Kidney (tissue), 14 donors: Measurements from ENCODE around the gene PLSCR1. TPM values are rescaled to one million over a fixed set of nuclear protein-coding genes. Genes with fewer than 3 reads are reported as not detected.

Experiments
- DNase-seq, 5 donors: peaks; one replicate each; pipeline ENCODE4 v3.0.0-alpha.2; 2013 to 2020
- FAIRE-seq: peaks from 2 replicates; lab custom pipeline; 2012; peaks lifted over from hg19 to GRCh38; lab: Jason Lieb, UNC
- H3K27ac ChIP-seq, 2 donors: one replicate each; pipeline ENCODE4 v1.7.0; 2013; ENCODE audit warnings: low read depth in 2 of 2, low read length in 2 of 2, inconsistent platforms in 1 of 2
- H3K27me3 ChIP-seq: one replicate; pipeline ENCODE4 v1.7.1; 2013; ENCODE audit warnings: low read length, inconsistent platforms; ENCODE audit not compliant: control insufficient read depth, insufficient read depth
- H3K36me3 ChIP-seq, 3 donors: one replicate each; pipeline versions ENCODE4 v1.7.0 to v1.7.1; 2013; ENCODE audit warnings: low read length in 3 of 3, control low read depth in 1 of 3, inconsistent platforms in 1 of 3; ENCODE audit not compliant: insufficient read depth in 3 of 3, control insufficient read depth in 2 of 3
- H3K4me1 ChIP-seq, 3 donors: one replicate each; pipeline versions ENCODE4 v1.7.0 to v1.7.1; 2013; ENCODE audit warnings: low read length in 3 of 3, inconsistent platforms in 1 of 3, low read depth in 1 of 3; ENCODE audit not compliant: control insufficient read depth in 2 of 3, insufficient read depth in 2 of 3
- H3K4me3 ChIP-seq, 3 donors: one replicate each; pipeline versions ENCODE4 v1.7.0 to v1.8.1; 2013; ENCODE audit warnings: low read length in 3 of 3, control low read depth in 1 of 3, inconsistent platforms in 1 of 3
- H3K9ac ChIP-seq, 3 donors: one replicate each; pipeline versions ENCODE4 v1.7.0 to v1.7.1; 2013; ENCODE audit warnings: low read length in 3 of 3, control low read depth in 1 of 3, inconsistent platforms in 1 of 3
- H3K9me3 ChIP-seq, 3 donors: one replicate each; pipeline versions ENCODE4 v1.7.0 to v1.7.1; 2013; ENCODE audit warnings: low read length in 3 of 3, control low read depth in 1 of 3, inconsistent platforms in 1 of 3; ENCODE audit not compliant: control insufficient read depth in 2 of 3, insufficient read depth in 1 of 3
- intact Hi-C: fragments of 100-400 bp; cut with DNase I; formaldehyde crosslinking; loops from one replicate; pipeline ENCODE4 v1.11.1; 2022
- polyA plus RNA-seq: library from polyadenylated mRNA; stranded (reverse); fragments of 350-450 nt; fragmentation: Illumina TruSeq; extraction: RNeasy Lipid Tissue Mini Kit (QIAGEN cat#74804); gene quantifications from one replicate; pipeline ENCODE4 v1.2.3, GENCODE V29; 2014; ENCODE audit warnings: low read depth, low replicate concordance; ENCODE audit not compliant: insufficient read depth
- total RNA-seq: library from RNA; stranded (reverse); fragmentation: NEBNext Ultra II Directional; extraction: Animal tissue kit (Norgen Biotek cat#: 25700); gene quantifications from one replicate; pipeline ENCODE4 v1.2.1, GENCODE V29; 2021
- TF ChIP-seq, protein P1 (sequence below): IDR thresholded peaks from 3 replicates; pipeline ENCODE4 v1.5.1; 2012; ENCODE audit warnings: mild to moderate bottlenecking, moderate library complexity, borderline replicate concordance; ENCODE audit not compliant: insufficient read depth; ENCODE audit errors: extremely low read depth
- donor health status: control.
- donor health status: control.
- donor health status: control.
- donor health status: control.
- donor health status: control.
- donor health status: DM: yes; HTN: yes; CAD: no.
- donor health status: Normal renal cell carcinoma (clear cell type).

Gene PLSCR1
- total and polyA plus RNA-seq, 2 donors from 2014 or later: 53.5 to 266 TPM

DNA sequence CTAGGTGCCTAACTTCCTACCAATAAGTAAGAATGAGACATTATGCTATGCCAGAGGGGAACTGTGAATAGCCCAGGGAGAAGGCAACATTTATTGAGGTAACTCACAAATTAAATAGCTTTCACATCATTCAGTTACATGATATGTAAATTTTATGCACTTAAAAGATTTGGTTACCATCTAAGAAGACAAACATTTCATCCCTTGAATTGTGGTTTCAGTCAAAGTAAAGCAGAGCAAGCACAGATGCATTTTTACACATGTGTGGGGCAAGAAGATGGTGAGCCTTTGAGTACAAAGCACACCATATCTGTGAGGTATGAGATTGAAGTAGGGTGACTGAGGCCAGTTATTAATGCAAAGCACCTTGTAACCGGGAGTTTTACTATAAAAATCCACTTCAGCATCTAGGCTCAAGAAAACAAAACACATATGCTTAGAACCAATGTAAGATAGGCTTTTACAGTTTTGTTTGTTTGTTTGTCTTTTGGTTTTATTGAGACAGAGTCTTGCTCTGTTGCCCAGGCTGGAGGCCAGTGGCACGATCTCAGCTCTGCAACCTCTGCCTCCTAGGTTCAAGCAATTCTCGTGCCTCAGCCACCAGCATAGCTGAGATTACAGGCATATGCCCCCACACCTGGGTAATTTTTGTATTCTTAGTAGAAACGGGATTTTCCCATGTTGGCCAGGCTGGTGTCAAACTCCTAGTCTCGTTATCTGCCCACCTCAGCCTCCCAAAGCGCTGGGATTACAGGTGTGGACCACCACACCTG lies 78.5 kb downstream of the PLSCR1 start:
- no peak overlapping the region for H3K4me3 ChIP-seq
- peaks cover 0 to 4% (median 0%) of the 10 kb centered on the region in 3 donors for H3K4me1 ChIP-seq
- H3K9ac ChIP-seq: no peak overlapping the region
- intact Hi-C loops: no loop called here
- H3K36me3 ChIP-seq: no peaks in the 10 kb centered on the region
- no peak overlapping the region for H3K27ac ChIP-seq
- TF ChIP-seq, protein P1, sequence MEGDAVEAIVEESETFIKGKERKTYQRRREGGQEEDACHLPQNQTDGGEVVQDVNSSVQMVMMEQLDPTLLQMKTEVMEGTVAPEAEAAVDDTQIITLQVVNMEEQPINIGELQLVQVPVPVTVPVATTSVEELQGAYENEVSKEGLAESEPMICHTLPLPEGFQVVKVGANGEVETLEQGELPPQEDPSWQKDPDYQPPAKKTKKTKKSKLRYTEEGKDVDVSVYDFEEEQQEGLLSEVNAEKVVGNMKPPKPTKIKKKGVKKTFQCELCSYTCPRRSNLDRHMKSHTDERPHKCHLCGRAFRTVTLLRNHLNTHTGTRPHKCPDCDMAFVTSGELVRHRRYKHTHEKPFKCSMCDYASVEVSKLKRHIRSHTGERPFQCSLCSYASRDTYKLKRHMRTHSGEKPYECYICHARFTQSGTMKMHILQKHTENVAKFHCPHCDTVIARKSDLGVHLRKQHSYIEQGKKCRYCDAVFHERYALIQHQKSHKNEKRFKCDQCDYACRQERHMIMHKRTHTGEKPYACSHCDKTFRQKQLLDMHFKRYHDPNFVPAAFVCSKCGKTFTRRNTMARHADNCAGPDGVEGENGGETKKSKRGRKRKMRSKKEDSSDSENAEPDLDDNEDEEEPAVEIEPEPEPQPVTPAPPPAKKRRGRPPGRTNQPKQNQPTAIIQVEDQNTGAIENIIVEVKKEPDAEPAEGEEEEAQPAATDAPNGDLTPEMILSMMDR: no peak
- no peak for FAIRE-seq
- H3K9me3 ChIP-seq: no peaks in the 10 kb centered on the region
- H3K27me3 ChIP-seq: no peaks in the 10 kb centered on the region
- DNase-seq: no peak

Other genes starting within 250 kb of the PLSCR1 start
- gene PLSCR2, start 75.0 kb downstream of the PLSCR1 start, total RNA-seq: 1.4 TPM
- not detected for gene PLSCR2, start 75.0 kb downstream of the PLSCR1 start, polyA plus RNA-seq
- gene PLSCR5, start 60.7 kb upstream of the PLSCR1 start, total RNA-seq: not detected
- gene PLSCR5, start 60.7 kb upstream of the PLSCR1 start, polyA plus RNA-seq: not detected